K562 (cell line): ENCODE data around the gene DYRK1A. TPM values are rescaled to one million over a fixed set of nuclear protein-coding genes. Genes with fewer than 3 reads are reported as not detected.
A peak's percentile ranks its signal among the peaks of the same experiment; 100 is the strongest.

Experiments
- CTCF ChIP-seq, 3 experiments: IDR thresholded peaks in 2 of 3; conservative IDR thresholded peaks in 1 of 3; 2 replicates each; pipeline ENCODE4 v1.5.1; 2011 to 2012; ENCODE audit warnings: low read length in 3 of 3, mild to moderate bottlenecking in 3 of 3, control low read depth in 2 of 3, improper control_type of control experiment in 1 of 3, inconsistent platforms in 1 of 3, low read depth in 1 of 3, mixed read lengths in 1 of 3, moderate library complexity in 1 of 3; ENCODE audit not compliant: insufficient read depth in 2 of 3
- ELK3 ChIP-seq: fragments of 450-650 bp; formaldehyde crosslinking; IDR thresholded peaks from 2 replicates; pipeline ENCODE4 v1.4.0; 2020; ENCODE audit warnings: mild to moderate bottlenecking
- ETS1 ChIP-seq: conservative IDR thresholded peaks from 2 replicates; pipeline ENCODE4 v1.6.1; 2011; ENCODE audit warnings: low read depth, mild to moderate bottlenecking, low read length; ENCODE audit not compliant: control insufficient read depth
- FOXA3 ChIP-seq, 2 experiments: fragments of 450-650 bp in 1 of 2; sonication (generic) in 1 of 2; formaldehyde crosslinking; IDR thresholded peaks in 1 of 2; conservative IDR thresholded peaks in 1 of 2; 2 replicates each; pipeline versions ENCODE4 v1.4.0 to v1.8.0; 2020 to 2022; ENCODE audit warnings: mild to moderate bottlenecking in 2 of 2, missing genetic modification reagents in 1 of 2
- IRF1 ChIP-seq: sonication (generic); formaldehyde crosslinking; IDR thresholded peaks from 2 replicates; pipeline ENCODE4 v1.8.0; 2022; ENCODE audit warnings: missing genetic modification reagents, mild to moderate bottlenecking, borderline replicate concordance
- MAZ ChIP-seq, 2 experiments: fragments of 450-650 bp in 1 of 2; sonication (generic) in 1 of 2; formaldehyde crosslinking; IDR thresholded peaks in 1 of 2; conservative IDR thresholded peaks in 1 of 2; 2 replicates each; pipeline versions ENCODE4 v1.4.0 to v1.5.0; 2020; ENCODE audit warnings: mild to moderate bottlenecking in 1 of 2, missing genetic modification reagents in 1 of 2
- PHF20 ChIP-seq: fragments of 450-650 bp; IDR thresholded peaks from 2 replicates; pipeline ENCODE4 v1.6.1; 2018; ENCODE audit not compliant: partially characterized antibody
- PTRF ChIP-seq: fragments of 450-650 bp; IDR thresholded peaks from 2 replicates; pipeline ENCODE4 v1.6.1; 2016; ENCODE audit warnings: mild to moderate bottlenecking, missing genetic modification characterization, missing compliant biosample characterization
- RAD21 ChIP-seq, 2 experiments: fragments of 250-450 bp in 1 of 2; fragments of 450-650 bp in 1 of 2; sonication (Bioruptor Pico) in 1 of 2; formaldehyde crosslinking in 1 of 2; IDR thresholded peaks in 1 of 2; conservative IDR thresholded peaks in 1 of 2; 2 replicates each; pipeline versions ENCODE4 v1.4.0 to v1.8.0; 2020 to 2022; ENCODE audit warnings: mild to moderate bottlenecking in 2 of 2, moderate library complexity in 1 of 2
- RBM39 ChIP-seq: fragments of 200-400 bp; formaldehyde crosslinking; optimal IDR thresholded peaks from 2 replicates; pipeline ENCODE3; 2018; ENCODE audit warnings: low read depth, low read length
- SP1 ChIP-seq: sonication (generic); formaldehyde crosslinking; IDR thresholded peaks from 2 replicates; pipeline ENCODE4 v1.8.1; 2022; ENCODE audit warnings: mild to moderate bottlenecking, missing genetic modification reagents
- TBP ChIP-seq: optimal IDR thresholded peaks from 2 replicates; pipeline ENCODE3; 2011; ENCODE audit warnings: low read depth, low read length, improper control_type of control experiment
- TFE3 ChIP-seq: fragments of 450-650 bp; formaldehyde crosslinking; IDR thresholded peaks from 2 replicates; pipeline ENCODE4 v1.4.0; 2020; ENCODE audit warnings: mild to moderate bottlenecking, mixed read lengths
- ZBTB43 ChIP-seq: sonication (generic); formaldehyde crosslinking; IDR thresholded peaks from 2 replicates; pipeline ENCODE4 v1.8.0; 2023; ENCODE audit warnings: mild to moderate bottlenecking, missing genetic modification reagents
- ZC3H4 ChIP-seq: sonication (generic); formaldehyde crosslinking; IDR thresholded peaks from 2 replicates; pipeline ENCODE4 v1.9.0; 2021; ENCODE audit warnings: missing genetic modification reagents, borderline replicate concordance
- ZNF41 ChIP-seq: fragments of 250-450 bp; sonication (Bioruptor Pico); conservative IDR thresholded peaks from 2 replicates; pipeline ENCODE4 v1.4.0; 2020; ENCODE audit warnings: mild to moderate bottlenecking
- ZNF589 ChIP-seq: fragments of 200-800 bp; sonication (Bioruptor generic); IDR thresholded peaks from 2 replicates; pipeline ENCODE4 v1.6.1; 2016; ENCODE audit warnings: low read depth, missing genetic modification characterization, missing compliant biosample characterization
- polyA plus RNA-seq, 8 experiments: library from polyadenylated mRNA; depleted of rRNA in 4 of 8; stranded (reverse) in 5 of 8; unstranded in 3 of 8; fragments of >200 nt; fragmentation: Nextera tagmentation in 2 of 8; fragmentation: Illumina TruSeq in 1 of 8; extraction: Ambion mirVana in 2 of 8; extraction: Trizol in 1 of 8; gene quantifications; 2 replicates each; pipeline versions ENCODE4 v1.2.1 to v1.2.3, GENCODE V29; 2011 to 2014; ENCODE audit warnings: inconsistent platforms in 1 of 8, missing spikeins in 1 of 8
- total RNA-seq, 7 experiments: library from RNA; depleted of rRNA in 6 of 7; stranded (reverse); fragments of >200 nt in 6 of 7; fragmentation: Illumina TruSeq in 2 of 7; extraction: Trizol in 2 of 7; gene quantifications; 2 replicates each; pipeline versions ENCODE4 v1.2.1 to v1.2.3, GENCODE V29; 2011 to 2021; ENCODE audit warnings: low replicate concordance in 1 of 7

The DYRK1A gene
- total and polyA plus RNA-seq, 9 of the 15 experiments (the other 6 are each of a cell fraction or from before 2014, with no cell fraction given): 3.7 to 64.8 (median 42.3) TPM

- peak; percentile 45; the same call in 1 of the 2 replicates for TF ChIP-seq SP1 (CRISPR knock-in tag)
- TF ChIP-seq MAZ (CRISPR knock-in tag; conservative IDR thresholded peaks at IDR 0.05 in 1 of 2, IDR thresholded peaks at IDR 0.05 in 1 of 2): peak in 1 of 2 experiments; percentile 50; a peak in 1 of 4 replicates
- no peak for TF ChIP-seq IRF1
- no peak for TF ChIP-seq PTRF (tag)
- no peak for TF ChIP-seq ZBTB43 (CRISPR knock-in tag)
- peak; percentile 47; the same call in 1 of the 2 replicates for TF ChIP-seq ZNF589 (CRISPR knock-in tag)
- TF ChIP-seq ZC3H4: no peak
- TF ChIP-seq TFE3: no peak
- no peak for TF ChIP-seq ZNF41 (CRISPR knock-in tag)
- peak; percentile 76 for TF ChIP-seq TBP
- TF ChIP-seq RBM39: no peak
- no peak for TF ChIP-seq PHF20
- TF ChIP-seq CTCF (IDR thresholded peaks at IDR 0.05 in 2 of 3, conservative IDR thresholded peaks at IDR 0.05 in 1 of 3; ENCODE audit: insufficient read depth in 2 of 3, low read depth in 1 of 3, low read length in 3 of 3): no peak
- TF ChIP-seq FOXA3 (CRISPR knock-in tag; conservative IDR thresholded peaks at IDR 0.05 in 1 of 2, IDR thresholded peaks at IDR 0.05 in 1 of 2): peak in 1 of 2 experiments; percentile 72; a peak in 2 of 4 replicates
- TF ChIP-seq ELK3 (CRISPR knock-in tag): no peak
- TF ChIP-seq ETS1: no peak
- TF ChIP-seq RAD21 (CRISPR knock-in tag; conservative IDR thresholded peaks at IDR 0.05 in 1 of 2, IDR thresholded peaks at IDR 0.05 in 1 of 2): no peak
These were observed 3.8 kb downstream of the DYRK1A start (continued) for GRCh38 chr21:37370152-37371040.
